Measurements from ENCODE around the gene MMP24OS. TPM values are rescaled to one million over a fixed set of nuclear protein-coding genes. Genes with fewer than 3 reads are reported as not detected.

Gene MMP24OS
- total and polyA plus RNA-seq, 2 of the 4 experiments (the other 2 are of a cell fraction): 5.9 to 64.9 TPM

DNA sequence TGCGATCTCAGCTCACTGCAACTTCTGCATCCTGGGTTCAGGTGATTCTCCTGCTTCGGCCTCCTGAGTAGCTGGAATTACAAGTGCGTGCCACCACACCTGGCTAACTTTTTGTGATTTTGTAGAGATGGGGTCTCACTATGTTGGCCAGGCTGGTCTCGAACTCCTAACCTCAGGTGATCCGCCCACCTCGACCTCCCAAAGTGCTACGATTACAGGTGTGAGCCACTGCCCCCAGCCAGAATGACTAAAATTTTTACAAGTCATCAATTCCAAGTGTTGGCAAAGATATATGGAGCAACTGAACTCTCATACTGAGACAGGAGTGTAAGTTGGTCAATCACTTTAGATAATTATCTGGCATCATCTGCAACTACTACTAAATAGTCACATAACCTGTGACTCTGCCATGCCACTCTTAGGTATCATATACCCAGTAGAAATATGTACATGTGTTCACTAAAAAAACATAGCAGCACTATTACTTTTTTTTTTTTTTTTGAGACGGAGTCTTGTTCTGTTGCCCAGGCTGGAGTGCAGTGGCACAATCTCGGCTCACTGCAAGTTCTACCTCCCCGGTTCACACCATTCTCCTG lies 3.7 kb upstream of the MMP24OS start:
- H2BK120ac ChIP-seq (ENCODE audit: low read depth, low read length): no peak overlapping the region
- H2BK20ac ChIP-seq (ENCODE audit: low read depth, low read length): no peak overlapping the region
- H2BK15ac ChIP-seq (ENCODE audit: low read depth, low read length): no peak overlapping the region
- H3K9me1 ChIP-seq (ENCODE audit: insufficient read depth, low read length): peaks cover 9% of the 10 kb centered on the region
- peaks cover 29% of the 10 kb centered on the region for H3K36me3 ChIP-seq (ENCODE audit: control insufficient read depth, insufficient read depth, low read length)
- H3K14ac ChIP-seq (replicated peaks; ENCODE audit: low read depth, low read length): no peak overlapping the region
- no peak overlapping the region for H2AK9ac ChIP-seq (replicated peaks; ENCODE audit: low read depth, low read length, poor library complexity)
- POLR2A ChIA-PET (ENCODE audit: unreplicated experiment): interaction anchor here (1.6 kb wide), 1 partner anchor 26 kb away, joined by 3 read pairs; no protein-coding TSS in a partner anchor
- no peak overlapping the region for H3K23ac ChIP-seq (ENCODE audit: low read depth, low read length)
- no peak overlapping the region for H2AK5ac ChIP-seq (ENCODE audit: low read depth, low read length)
- in situ Hi-C loops (cut with MboI; ENCODE audit: low sequenced_read_pairs) (no loop called here), dilution Hi-C loops (cut with HindIII; ENCODE audit: low sequenced_read_pairs, unreplicated experiment) (no loop called here), intact Hi-C loops (cut with micrococcal nuclease) (no loop called here)
- H3K9ac ChIP-seq (ENCODE audit: low read depth, low read length): no peak overlapping the region
- peaks cover 7% of the 10 kb centered on the region for H3K4me1 ChIP-seq (ENCODE audit: control insufficient read depth, insufficient read depth, low read length)
- H3K4me2 ChIP-seq (ENCODE audit: low read depth, low read length): no peak overlapping the region
- BruUV-seq (replicated peaks): no TSS peak
- H4K20me1 ChIP-seq (ENCODE audit: insufficient read depth, low read length): peaks cover 4% of the 10 kb centered on the region
- no peak overlapping the region for H3K4ac ChIP-seq (ENCODE audit: low read depth, low read length)
- H3K9me3 ChIP-seq (ENCODE audit: control insufficient read depth, insufficient read depth, low read length): no peaks in the 10 kb centered on the region
- H3K27me3 ChIP-seq (ENCODE audit: control insufficient read depth, insufficient read depth, low read length): no peaks in the 10 kb centered on the region
- no peak overlapping the region for H4K8ac ChIP-seq (ENCODE audit: low read depth in 2 of 2, low read length in 2 of 2)
- H3K4me3 ChIP-seq (ENCODE audit: insufficient read depth, low read depth, low read length): no peak overlapping the region
- no peak overlapping the region for H3K18ac ChIP-seq (ENCODE audit: low read depth, low read length)
- no peak for DNase-seq
- CTCF ChIA-PET: no interaction called here
- WGBS, 2 experiments (ENCODE audit: extremely low coverage in 2 of 2, insufficient read length in 1 of 2): no CpG with 5 or more reads among the region's 10 CpGs
- H2BK5ac ChIP-seq (ENCODE audit: low read depth, low read length, poor library complexity, severe bottlenecking): no peak overlapping the region
- no peak overlapping the region for H4K91ac ChIP-seq (ENCODE audit: insufficient read depth, low read depth, low read length)
- H3K79me1 ChIP-seq (ENCODE audit: low read depth in 1 of 2, low read length in 2 of 2): peaks cover 12 to 76% of the 10 kb centered on the region in 2 experiments
- TF ChIP-seq FOS (IDR thresholded peaks at IDR 0.05; ENCODE audit: low read depth, low read length) (no peak), RAD21 (IDR thresholded peaks at IDR 0.05; ENCODE audit: low read length) (no peak), NFE2L2 (IDR thresholded peaks at IDR 0.05; ENCODE audit: low read depth, low read length) (no peak)
- H3K27ac ChIP-seq (ENCODE audit: insufficient read depth, low read length): no peak overlapping the region
- H4K5ac ChIP-seq (ENCODE audit: low read depth, low read length): no peak overlapping the region
- no peak for ATAC-seq (ENCODE audit: low read depth)
- no peak overlapping the region for H3K56ac ChIP-seq (ENCODE audit: extremely low read depth, insufficient read depth, low read length)
- H2AFZ ChIP-seq (replicated peaks; ENCODE audit: low read length, poor library complexity): no peak overlapping the region
